ENCODE data around the gene ZNF679.
"Not testable (repeated sequence)": the region's sequence is repeated elsewhere in the genome, so short reads cannot be mapped to it uniquely, and the experiment has no call there.

The ZNF679 gene

DNA sequence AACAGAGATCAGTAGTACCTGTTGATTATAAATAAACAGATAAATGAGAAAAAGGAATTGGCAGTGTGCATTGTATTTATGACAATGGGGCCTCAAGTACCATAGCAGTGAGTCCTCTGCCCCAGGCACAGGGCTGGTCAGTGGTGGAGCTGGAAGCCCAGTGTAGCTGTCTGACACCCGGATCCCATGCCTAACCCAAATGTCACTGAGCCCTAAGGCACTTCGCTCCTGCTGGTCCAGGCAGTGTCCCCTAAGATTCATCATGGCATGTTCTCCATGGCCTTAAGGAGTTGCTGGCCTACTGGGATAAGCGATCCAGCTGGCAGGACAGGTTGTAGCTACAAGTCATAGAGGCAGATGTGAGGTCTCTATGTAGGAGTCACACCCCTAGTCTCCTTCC is 82.2 kb downstream of the ZNF679 start:
- DNase-seq (ENCODE audit: low spot score) = no peak

DNA sequence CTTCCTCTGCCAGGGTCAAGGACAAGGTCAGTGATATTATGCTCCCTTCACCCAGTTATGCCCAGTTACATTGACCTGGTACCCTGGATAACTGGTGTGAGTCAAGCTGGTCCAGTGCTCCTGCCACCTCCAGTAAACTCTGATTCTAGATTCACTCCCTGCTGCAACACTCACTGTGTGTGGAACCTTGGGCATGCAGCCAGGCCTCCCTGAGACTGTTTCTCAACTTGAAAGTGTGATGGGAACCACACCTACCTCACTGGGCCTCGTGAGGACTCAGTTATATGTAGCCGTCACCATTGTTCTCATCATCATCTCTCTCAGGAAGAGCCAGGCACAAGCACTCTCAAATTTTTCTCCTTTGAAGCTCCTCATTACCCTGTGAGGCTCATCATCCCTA is 84.6 kb downstream of the ZNF679 start:
- DNase-seq (ENCODE audit: low spot score) = no peak

DNA sequence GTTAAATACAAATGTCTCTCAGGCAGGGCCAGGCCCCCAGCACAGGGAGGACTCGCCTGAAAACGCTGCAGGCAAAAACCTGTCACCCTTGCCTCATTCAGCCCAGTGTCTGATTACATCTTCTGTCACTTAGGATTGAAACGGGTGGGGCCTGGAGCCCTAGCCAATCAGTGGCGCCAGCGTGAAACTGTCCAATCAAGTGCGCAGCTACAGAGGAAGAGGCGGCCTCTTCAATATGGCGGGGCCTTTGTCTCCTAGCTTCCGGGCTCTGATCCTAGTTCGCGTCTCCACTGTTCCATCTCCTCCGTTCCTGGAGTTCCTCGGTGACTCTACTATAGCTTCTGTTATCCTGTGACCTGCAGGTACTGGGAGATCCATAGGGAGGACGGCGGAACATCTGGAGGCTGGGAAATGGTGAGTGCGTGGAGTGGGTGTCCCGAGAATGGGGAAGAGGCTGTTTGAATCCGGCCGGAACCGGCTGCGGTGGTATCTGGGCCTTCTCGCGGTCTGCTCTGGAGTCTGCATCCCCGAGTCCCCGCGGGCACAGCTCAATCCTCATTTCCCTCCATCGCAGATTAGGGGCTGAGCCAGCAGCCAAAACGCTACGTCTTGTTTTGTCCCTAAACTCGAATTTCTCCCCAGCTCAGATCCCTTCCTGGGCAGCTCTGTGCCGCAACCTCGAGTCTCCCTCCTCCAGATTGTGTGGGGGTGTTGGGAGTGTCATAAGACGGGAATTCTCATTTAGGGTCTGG is 85.6 kb downstream of the ZNF679 start, which contains the start of gene ZNF736:
TSS of gene ZNF736 (plus strand) at position 222 of the 752 bp plus-strand sequence. CDS start at position 412, 190 bp downstream.
- DNase-seq (ENCODE audit: low spot score) = peak; percentile 97

DNA sequence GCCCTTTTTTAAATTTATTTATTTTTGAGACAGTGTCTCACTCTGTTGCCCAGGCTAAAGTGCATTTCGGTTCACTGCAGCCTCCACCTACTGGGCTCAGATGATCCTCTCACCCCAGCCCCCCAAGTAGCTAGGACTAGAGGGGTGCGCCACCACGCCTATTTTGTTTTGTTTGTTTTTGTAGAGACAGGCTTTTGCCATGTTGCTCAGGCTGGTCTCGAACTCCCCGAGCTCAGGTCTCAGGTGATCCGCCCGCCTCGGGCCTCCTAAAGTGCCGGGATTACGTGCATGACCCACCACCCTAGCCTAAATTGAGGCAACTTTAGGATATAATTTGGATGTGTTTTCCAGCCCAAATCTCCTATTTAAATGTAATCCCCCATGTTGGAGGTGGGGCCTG is 86.3 kb downstream of the ZNF679 start:
- DNase-seq (ENCODE audit: low spot score) = no peak

DNA sequence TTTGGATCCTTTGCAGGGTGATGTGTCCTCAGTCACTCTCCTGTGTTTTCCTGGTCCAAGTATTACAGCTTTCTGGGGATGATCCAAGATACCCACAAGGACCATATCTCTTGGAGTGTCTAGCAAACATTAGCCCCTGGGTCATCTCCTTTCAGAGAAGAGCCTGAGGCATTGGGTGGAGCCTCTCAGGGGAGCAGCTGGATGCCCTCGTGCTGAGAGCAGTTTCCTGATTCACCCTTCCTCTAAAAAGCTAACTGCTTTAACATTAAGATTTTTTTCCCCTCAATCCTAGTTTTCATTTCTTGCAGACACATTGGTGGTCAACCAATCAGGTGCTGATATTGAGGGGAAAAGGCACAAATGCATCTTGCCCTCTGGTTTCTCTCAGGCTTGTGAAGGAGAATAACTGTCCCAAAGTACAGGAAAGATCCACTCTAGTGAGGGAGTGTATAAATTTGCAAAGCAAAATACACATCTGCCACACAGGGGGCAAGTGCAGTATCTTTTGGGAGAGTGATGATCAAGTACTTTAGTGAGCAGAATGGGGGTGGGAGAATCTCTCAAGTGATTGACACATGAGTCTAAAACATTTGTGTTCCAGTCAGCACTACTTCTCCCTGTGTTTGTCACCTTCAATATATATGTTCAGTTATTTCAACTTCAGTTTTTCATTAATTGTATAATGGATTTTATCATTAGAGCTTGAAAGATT is 87.9 kb downstream of the ZNF679 start:
- DNase-seq (ENCODE audit: low spot score) = not testable (repeated sequence)

All from GM03348 (cell line).